Mesothelial cell of epicardium (in vitro differentiated cells): Measurements from ENCODE around the gene FBXL20. TPM values are rescaled to one million over a fixed set of nuclear protein-coding genes. Genes with fewer than 3 reads are reported as not detected.
A peak's percentile ranks its signal among the peaks of the same experiment; 100 is the strongest.
"Not testable (repeated sequence)": the region's sequence is repeated elsewhere in the genome, so short reads cannot be mapped to it uniquely, and the experiment has no call there.

Experiments
- DNase-seq, 2 experiments: peaks; one replicate each; pipeline ENCODE4 v3.0.0; 2021; ENCODE audit warnings: low spot score in 2 of 2; ENCODE audit not compliant: unreplicated experiment in 2 of 2
- H3K27ac Mint-ChIP-seq: 2 replicates; pipeline ENCODE4 v1.8.0; 2021; ENCODE audit warnings: mixed read lengths
- H3K27me3 Mint-ChIP-seq: 2 replicates; pipeline ENCODE4 v1.8.0; 2021; ENCODE audit warnings: low read depth, mixed read lengths
- H3K36me3 Mint-ChIP-seq: 2 replicates; pipeline ENCODE4 v1.8.0; 2021; ENCODE audit warnings: mixed read lengths
- H3K4me1 Mint-ChIP-seq: 2 replicates; pipeline ENCODE4 v1.8.0; 2021; ENCODE audit warnings: mixed read lengths
- H3K4me3 Mint-ChIP-seq: 2 replicates; pipeline ENCODE4 v1.8.0; 2021; ENCODE audit warnings: mild to moderate bottlenecking, moderate library complexity, mixed read lengths
- H3K9me3 Mint-ChIP-seq: 2 replicates; pipeline ENCODE4 v1.8.0; 2021; ENCODE audit warnings: mixed read lengths
- total RNA-seq: library from RNA; stranded (reverse); gene quantifications from 3 replicates; pipeline ENCODE4 v1.2.1, GENCODE V29; 2021
- TF ChIP-seq, protein P1 (sequence below): fragments of 200-600 bp; sonication (generic); IDR thresholded peaks from one replicate; pipeline ENCODE4 v1.5.0; 2021; ENCODE audit warnings: antibody characterized with exemption; ENCODE audit not compliant: unreplicated experiment

FBXL20 gene
- total RNA-seq, 1 donor from 2014 or later: 29.1 TPM

DNA sequence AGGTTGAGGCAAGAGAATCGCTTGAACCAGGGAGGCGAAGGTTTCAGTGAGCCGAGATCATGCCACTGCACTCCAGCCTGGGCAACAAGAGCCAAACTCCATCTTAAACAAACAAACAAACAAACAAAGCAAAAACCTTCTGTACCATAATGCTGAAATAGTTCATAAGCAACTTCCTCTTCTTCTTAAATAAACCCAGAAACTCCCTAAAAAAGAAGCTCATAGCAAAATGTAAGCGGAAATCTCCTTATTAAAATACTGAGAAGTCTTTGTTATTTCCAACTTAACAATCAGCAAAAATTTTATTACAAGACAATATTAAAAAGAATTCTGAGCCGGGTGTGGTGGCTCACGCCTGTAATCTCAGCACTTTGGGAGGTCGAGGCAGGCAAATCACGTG lies 82.8 kb downstream of the FBXL20 start:
- peaks cover 9% of the 10 kb centered on the region for H3K36me3 Mint-ChIP-seq
- no peaks in the 10 kb centered on the region for H3K27me3 Mint-ChIP-seq
- no peak overlapping the region for H3K27ac Mint-ChIP-seq
- H3K9me3 Mint-ChIP-seq: no peaks in the 10 kb centered on the region
- DNase-seq: no peak
- no peaks in the 10 kb centered on the region for H3K4me1 Mint-ChIP-seq
- no peak overlapping the region for H3K4me3 Mint-ChIP-seq
- TF ChIP-seq, protein P1, sequence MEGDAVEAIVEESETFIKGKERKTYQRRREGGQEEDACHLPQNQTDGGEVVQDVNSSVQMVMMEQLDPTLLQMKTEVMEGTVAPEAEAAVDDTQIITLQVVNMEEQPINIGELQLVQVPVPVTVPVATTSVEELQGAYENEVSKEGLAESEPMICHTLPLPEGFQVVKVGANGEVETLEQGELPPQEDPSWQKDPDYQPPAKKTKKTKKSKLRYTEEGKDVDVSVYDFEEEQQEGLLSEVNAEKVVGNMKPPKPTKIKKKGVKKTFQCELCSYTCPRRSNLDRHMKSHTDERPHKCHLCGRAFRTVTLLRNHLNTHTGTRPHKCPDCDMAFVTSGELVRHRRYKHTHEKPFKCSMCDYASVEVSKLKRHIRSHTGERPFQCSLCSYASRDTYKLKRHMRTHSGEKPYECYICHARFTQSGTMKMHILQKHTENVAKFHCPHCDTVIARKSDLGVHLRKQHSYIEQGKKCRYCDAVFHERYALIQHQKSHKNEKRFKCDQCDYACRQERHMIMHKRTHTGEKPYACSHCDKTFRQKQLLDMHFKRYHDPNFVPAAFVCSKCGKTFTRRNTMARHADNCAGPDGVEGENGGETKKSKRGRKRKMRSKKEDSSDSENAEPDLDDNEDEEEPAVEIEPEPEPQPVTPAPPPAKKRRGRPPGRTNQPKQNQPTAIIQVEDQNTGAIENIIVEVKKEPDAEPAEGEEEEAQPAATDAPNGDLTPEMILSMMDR: no peak

DNA sequence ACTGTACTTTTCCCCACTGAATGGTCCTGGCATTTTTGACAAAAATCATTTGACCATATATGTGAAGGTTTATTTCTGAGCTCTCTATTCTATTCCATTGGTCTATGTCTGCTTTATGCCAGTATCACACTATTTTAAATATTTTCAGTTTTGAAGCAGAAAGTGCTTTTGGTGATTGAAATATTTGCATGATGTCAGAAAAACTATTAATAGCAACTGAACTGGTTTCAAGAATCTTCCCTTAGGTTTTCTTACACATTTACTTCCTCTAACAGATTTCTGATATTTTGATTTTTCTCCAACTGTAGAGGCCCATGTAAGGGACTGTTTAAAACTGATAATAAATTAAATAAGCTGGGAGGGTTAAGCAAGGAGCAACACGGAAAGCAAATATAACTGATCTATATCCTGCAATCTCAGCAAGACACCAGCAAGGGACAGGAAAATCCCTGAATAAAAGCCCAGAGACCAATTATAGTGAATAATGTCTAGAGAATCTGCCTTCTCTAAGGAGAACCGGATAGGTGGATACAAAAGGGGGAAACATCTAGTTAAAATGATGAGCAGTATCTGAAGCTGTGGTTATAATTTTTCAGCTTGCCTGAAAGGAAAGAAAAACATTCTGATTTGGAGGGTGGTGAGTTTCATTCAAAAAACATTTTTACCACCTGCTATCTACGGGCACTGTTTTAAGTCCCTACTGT lies 94.8 kb downstream of the FBXL20 start:
- no peaks in the 10 kb centered on the region for H3K27me3 Mint-ChIP-seq
- TF ChIP-seq, protein P1: no peak
- peak overlapping the region; percentile 62 for H3K27ac Mint-ChIP-seq
- DNase-seq: no peak
- peaks cover 10% of the 10 kb centered on the region for H3K36me3 Mint-ChIP-seq
- H3K9me3 Mint-ChIP-seq: peaks cover 5% of the 10 kb centered on the region
- peaks cover 14% of the 10 kb centered on the region for H3K4me1 Mint-ChIP-seq
- H3K4me3 Mint-ChIP-seq: no peak overlapping the region

DNA sequence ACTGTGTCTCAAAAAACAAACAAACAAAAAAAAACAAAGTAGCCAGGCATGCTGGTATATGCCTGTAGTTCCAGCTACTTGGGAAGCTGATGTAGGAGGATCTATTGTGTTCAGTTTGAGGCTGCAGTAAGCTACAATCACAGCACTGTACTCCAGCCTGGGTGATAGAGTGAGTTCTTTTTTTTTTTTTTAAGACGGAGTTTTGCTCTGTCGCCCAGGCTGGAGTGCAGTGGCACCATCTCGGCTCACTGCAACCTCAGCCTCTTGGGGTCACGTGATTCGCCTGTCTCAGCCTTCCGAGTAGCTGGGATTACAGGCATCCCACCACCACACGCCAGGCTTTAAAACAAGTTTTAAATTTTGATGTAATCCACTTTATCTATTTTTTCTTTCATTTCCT lies 95.4 kb downstream of the FBXL20 start:
- Mint-ChIP-seq H3K27ac (no peak overlapping the region), H3K27me3 (no peaks in the 10 kb centered on the region), H3K4me3 (no peak overlapping the region), H3K9me3 (no peaks in the 10 kb centered on the region), H3K4me1 (peaks cover 14% of the 10 kb centered on the region), H3K36me3 (peaks cover 8% of the 10 kb centered on the region)
- TF ChIP-seq, protein P1: no peak
- no peak for DNase-seq

DNA sequence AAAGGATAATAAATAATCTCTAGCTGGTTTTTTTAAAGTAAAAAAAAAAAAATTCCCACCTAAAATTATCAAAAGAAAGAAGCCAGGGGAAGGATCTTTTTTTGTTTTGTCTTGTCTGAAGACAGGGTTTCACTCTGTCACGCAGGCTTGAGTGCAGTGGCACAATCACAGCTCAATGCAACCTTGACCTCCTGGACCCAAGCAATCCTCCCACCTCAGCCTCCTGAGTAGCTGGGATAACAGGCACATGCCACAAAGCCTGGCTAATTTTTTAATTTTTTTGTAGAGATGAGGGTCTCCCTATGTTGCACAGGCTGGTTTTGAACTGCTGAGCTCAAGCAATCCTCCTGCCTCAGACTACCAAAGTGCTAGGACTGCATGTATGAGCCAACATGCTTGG lies 97.2 kb downstream of the FBXL20 start:
- H3K27ac Mint-ChIP-seq: no peak overlapping the region
- TF ChIP-seq, protein P1: no peak
- H3K4me1 Mint-ChIP-seq: peaks cover 14% of the 10 kb centered on the region
- no peaks in the 10 kb centered on the region for H3K27me3 Mint-ChIP-seq
- no peaks in the 10 kb centered on the region for H3K9me3 Mint-ChIP-seq
- H3K36me3 Mint-ChIP-seq: peaks cover 10% of the 10 kb centered on the region
- no peak overlapping the region for H3K4me3 Mint-ChIP-seq
- no peak for DNase-seq

DNA sequence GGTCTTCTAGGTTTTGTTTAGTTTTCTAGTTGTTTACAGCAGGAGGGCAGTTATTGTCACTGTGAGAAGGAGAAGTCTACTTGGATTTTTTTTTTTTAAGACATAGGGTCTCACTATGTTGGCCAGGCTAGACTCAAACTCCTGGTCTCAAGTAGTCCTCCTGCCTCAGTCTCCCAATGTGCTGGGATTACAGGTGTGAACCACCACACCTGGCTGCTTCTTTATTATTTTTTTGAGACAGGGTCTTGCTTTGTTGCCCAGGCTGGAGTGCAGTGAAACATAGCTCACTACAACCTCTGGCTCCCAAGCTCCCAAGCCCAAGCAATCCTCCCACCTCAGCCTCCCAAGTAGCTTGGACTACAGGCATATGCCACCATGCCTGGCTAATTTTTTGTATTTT lies 107.4 kb downstream of the FBXL20 start:
- H3K9me3 Mint-ChIP-seq: no peaks in the 10 kb centered on the region
- H3K4me3 Mint-ChIP-seq: no peak overlapping the region
- peaks cover 23% of the 10 kb centered on the region for H3K36me3 Mint-ChIP-seq
- no peak overlapping the region for H3K27ac Mint-ChIP-seq
- H3K27me3 Mint-ChIP-seq: no peaks in the 10 kb centered on the region
- DNase-seq: no peak
- TF ChIP-seq, protein P1: no peak
- H3K4me1 Mint-ChIP-seq: no peaks in the 10 kb centered on the region

DNA sequence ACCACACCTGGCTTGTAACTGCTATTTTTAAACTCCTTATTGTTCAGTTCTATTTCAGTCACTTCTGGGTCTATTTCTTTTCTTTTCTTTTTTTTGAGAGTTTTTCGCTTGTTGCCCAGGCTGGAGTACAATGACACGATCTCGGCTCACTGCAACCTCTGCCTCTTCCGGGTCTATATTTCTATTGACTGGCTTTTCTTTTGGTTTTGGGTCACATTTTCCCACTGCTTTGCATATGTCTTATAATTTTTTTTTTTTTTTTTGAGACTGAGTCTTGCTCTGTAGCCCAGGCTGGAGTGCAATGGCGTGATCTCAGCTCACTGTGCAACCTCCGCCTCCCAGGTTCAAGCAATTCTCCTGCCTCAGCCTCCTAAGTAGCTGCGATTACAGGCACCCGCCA lies 108.9 kb downstream of the FBXL20 start:
- H3K4me3 Mint-ChIP-seq, DNase-seq, H3K27me3 Mint-ChIP-seq, H3K9me3 Mint-ChIP-seq, H3K27ac Mint-ChIP-seq, H3K4me1 Mint-ChIP-seq: not testable (repeated sequence)
- H3K36me3 Mint-ChIP-seq: peaks cover 22% of the 10 kb centered on the region

DNA sequence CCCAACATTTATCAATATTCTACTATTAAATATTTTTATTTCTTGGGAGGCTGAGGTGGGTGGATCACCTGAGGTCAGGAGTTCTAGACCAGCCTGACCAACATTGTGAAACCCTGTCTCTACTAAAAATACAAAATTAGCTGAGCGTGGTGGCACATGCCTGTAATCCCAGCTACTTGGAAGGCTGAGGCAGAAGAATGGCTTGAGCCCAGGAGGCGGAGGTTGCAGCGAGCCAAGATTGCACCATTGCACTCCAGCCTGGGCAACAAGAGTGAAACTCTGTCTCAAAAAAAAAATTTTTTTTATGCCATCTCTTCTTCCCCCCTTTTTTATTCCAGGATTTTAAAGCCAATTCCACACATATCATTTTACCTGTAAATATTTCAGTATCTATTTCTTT lies 114.9 kb downstream of the FBXL20 start:
- peaks cover 11% of the 10 kb centered on the region for H3K36me3 Mint-ChIP-seq
- H3K9me3 Mint-ChIP-seq, H3K27me3 Mint-ChIP-seq, H3K4me1 Mint-ChIP-seq, H3K27ac Mint-ChIP-seq, H3K4me3 Mint-ChIP-seq, DNase-seq: not testable (repeated sequence)
